ENCODE measurements around the gene DCC. TPM values are rescaled to one million over a fixed set of nuclear protein-coding genes. Genes with fewer than 3 reads are reported as not detected.

Gene DCC
- total RNA-seq, 1 donor from 2014 or later: 1.0 TPM

DNA sequence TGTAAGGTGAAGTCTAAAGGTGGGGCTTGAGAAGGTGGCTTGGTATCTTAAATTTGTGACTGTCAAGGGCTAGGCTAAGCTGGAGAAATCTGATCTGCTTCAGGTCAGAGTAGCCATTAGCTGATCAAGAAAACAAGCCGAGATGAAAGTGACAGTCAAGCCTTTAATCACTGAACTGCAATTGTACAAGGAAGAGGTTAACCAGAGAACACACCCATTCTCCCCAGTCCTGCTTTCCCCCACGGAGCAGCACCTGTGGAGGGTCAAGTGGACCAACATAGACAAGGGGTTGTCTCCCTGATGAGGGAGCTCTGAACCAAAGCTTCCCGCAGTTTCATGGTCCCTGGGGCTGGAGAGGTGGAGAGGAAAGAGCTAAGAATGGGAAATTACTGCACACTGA is 901.2 kb downstream of the DCC start:
- Mint-ChIP-seq H3K36me3 (no peaks in the 10 kb centered on the region), H3K27ac (no peak overlapping the region), H3K4me3 (no peak overlapping the region), H3K9me3 (no peaks in the 10 kb centered on the region), H3K4me1 (no peaks in the 10 kb centered on the region), H3K27me3 (ENCODE audit: low read depth) (peaks cover 4% of the 10 kb centered on the region)
- no peak for DNase-seq (ENCODE audit: low spot score in 2 of 2, unreplicated experiment in 2 of 2)
- TF ChIP-seq, protein P1, sequence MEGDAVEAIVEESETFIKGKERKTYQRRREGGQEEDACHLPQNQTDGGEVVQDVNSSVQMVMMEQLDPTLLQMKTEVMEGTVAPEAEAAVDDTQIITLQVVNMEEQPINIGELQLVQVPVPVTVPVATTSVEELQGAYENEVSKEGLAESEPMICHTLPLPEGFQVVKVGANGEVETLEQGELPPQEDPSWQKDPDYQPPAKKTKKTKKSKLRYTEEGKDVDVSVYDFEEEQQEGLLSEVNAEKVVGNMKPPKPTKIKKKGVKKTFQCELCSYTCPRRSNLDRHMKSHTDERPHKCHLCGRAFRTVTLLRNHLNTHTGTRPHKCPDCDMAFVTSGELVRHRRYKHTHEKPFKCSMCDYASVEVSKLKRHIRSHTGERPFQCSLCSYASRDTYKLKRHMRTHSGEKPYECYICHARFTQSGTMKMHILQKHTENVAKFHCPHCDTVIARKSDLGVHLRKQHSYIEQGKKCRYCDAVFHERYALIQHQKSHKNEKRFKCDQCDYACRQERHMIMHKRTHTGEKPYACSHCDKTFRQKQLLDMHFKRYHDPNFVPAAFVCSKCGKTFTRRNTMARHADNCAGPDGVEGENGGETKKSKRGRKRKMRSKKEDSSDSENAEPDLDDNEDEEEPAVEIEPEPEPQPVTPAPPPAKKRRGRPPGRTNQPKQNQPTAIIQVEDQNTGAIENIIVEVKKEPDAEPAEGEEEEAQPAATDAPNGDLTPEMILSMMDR (IDR thresholded peaks at IDR 0.05; ENCODE audit: unreplicated experiment): no peak

- TF ChIP-seq, protein P1 (IDR thresholded peaks at IDR 0.05; ENCODE audit: unreplicated experiment): no peak
- no peak overlapping the region for H3K4me3 Mint-ChIP-seq
- H3K27me3 Mint-ChIP-seq (ENCODE audit: low read depth): no peaks in the 10 kb centered on the region
- DNase-seq (ENCODE audit: low spot score in 2 of 2, unreplicated experiment in 2 of 2): no peak
- no peak overlapping the region for H3K27ac Mint-ChIP-seq
- no peaks in the 10 kb centered on the region for H3K4me1 Mint-ChIP-seq
- H3K9me3 Mint-ChIP-seq: peaks cover 7% of the 10 kb centered on the region
- H3K36me3 Mint-ChIP-seq: no peaks in the 10 kb centered on the region
Observed at GRCh38 chr18:53253789-53254188, 913.8 kb downstream of the DCC start.

- no peak for DNase-seq (ENCODE audit: low spot score in 2 of 2, unreplicated experiment in 2 of 2)
- no peaks in the 10 kb centered on the region for H3K27me3 Mint-ChIP-seq (ENCODE audit: low read depth)
- peaks cover 7% of the 10 kb centered on the region for H3K9me3 Mint-ChIP-seq
- H3K4me1 Mint-ChIP-seq: no peaks in the 10 kb centered on the region
- no peak overlapping the region for H3K4me3 Mint-ChIP-seq
- TF ChIP-seq, protein P1 (IDR thresholded peaks at IDR 0.05; ENCODE audit: unreplicated experiment): no peak
- H3K36me3 Mint-ChIP-seq: no peaks in the 10 kb centered on the region
- no peak overlapping the region for H3K27ac Mint-ChIP-seq
Observed at GRCh38 chr18:53254265-53254664, 914.3 kb downstream of the DCC start.

DNA sequence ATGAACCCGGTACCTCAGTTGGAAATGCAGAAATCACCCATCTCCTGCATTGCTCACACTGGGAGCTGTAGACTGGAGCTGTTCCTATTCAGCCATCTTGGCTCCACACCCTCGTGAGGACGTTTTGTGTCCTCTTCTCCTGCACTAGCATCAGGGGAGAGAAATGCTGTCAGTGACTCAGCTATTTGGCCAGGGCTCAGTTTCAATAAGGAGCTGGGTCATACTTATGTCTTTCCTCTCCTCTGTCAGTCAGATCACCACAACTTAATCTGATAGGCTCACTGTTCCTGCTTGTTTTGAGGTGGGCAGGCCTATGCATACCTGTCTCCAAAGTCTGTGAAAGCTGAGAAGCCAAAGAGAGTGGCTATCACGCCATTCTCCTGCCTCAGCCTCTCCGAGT is 921.2 kb downstream of the DCC start:
- no peak overlapping the region for H3K27ac Mint-ChIP-seq
- no peaks in the 10 kb centered on the region for H3K27me3 Mint-ChIP-seq (ENCODE audit: low read depth)
- peaks cover 12% of the 10 kb centered on the region for H3K9me3 Mint-ChIP-seq
- H3K4me3 Mint-ChIP-seq: no peak overlapping the region
- DNase-seq (ENCODE audit: low spot score in 2 of 2, unreplicated experiment in 2 of 2): no peak
- TF ChIP-seq, protein P1 (IDR thresholded peaks at IDR 0.05; ENCODE audit: unreplicated experiment): no peak
- no peaks in the 10 kb centered on the region for H3K4me1 Mint-ChIP-seq
- no peaks in the 10 kb centered on the region for H3K36me3 Mint-ChIP-seq

- Mint-ChIP-seq H3K4me1 (no peaks in the 10 kb centered on the region), H3K4me3 (no peak overlapping the region), H3K27me3 (ENCODE audit: low read depth) (no peaks in the 10 kb centered on the region), H3K9me3 (no peaks in the 10 kb centered on the region), H3K27ac (no peak overlapping the region), H3K36me3 (no peaks in the 10 kb centered on the region)
- no peak for DNase-seq (ENCODE audit: low spot score in 2 of 2, unreplicated experiment in 2 of 2)
- TF ChIP-seq, protein P1 (IDR thresholded peaks at IDR 0.05; ENCODE audit: unreplicated experiment): no peak
Observed at GRCh38 chr18:53266850-53267249, 926.9 kb downstream of the DCC start.

GRCh38 chr18:53268455-53268854 is 928.5 kb downstream of the DCC start:
- Mint-ChIP-seq H3K36me3 (no peaks in the 10 kb centered on the region), H3K4me3 (no peak overlapping the region), H3K27me3 (ENCODE audit: low read depth) (no peaks in the 10 kb centered on the region), H3K9me3 (no peaks in the 10 kb centered on the region), H3K4me1 (no peaks in the 10 kb centered on the region), H3K27ac (no peak overlapping the region)
- no peak for DNase-seq (ENCODE audit: low spot score in 2 of 2, unreplicated experiment in 2 of 2)
- TF ChIP-seq, protein P1 (IDR thresholded peaks at IDR 0.05; ENCODE audit: unreplicated experiment): no peak
